ENCODE results near the gene PLD1.

The PLD1 gene

GRCh38 chr3:171760477-171760876, 49.8 kb downstream of the PLD1 start:
- TF ChIP-seq POLR2AphosphoS5 (IDR thresholded peaks at IDR 0.05; ENCODE audit: low read depth) (no peak), CTCF (IDR thresholded peaks at IDR 0.05; ENCODE audit: insufficient read depth, low read length) (no peak), REST (IDR thresholded peaks at IDR 0.05; ENCODE audit: insufficient replicate concordance, low read depth) (no peak), GABPA (IDR thresholded peaks at IDR 0.05; ENCODE audit: low read depth) (no peak), SPI1 (IDR thresholded peaks at IDR 0.05; ENCODE audit: borderline replicate concordance, low read depth) (no peak)
- Histone ChIP-seq H3K4me3 (replicated peaks; ENCODE audit: insufficient read depth, low read length) (no peak overlapping the region), H3K27me3 (ENCODE audit: insufficient read depth, poor library complexity, severe bottlenecking) (no peaks in the 10 kb centered on the region), H3K27ac (replicated peaks) (no peak overlapping the region)
- no peak for DNase-seq (ENCODE audit: low read depth in 1 of 2, low spot score in 1 of 2)

- Histone ChIP-seq H3K27me3 (ENCODE audit: insufficient read depth, poor library complexity, severe bottlenecking) (no peaks in the 10 kb centered on the region), H3K27ac (replicated peaks) (no peak overlapping the region), H3K4me3 (replicated peaks; ENCODE audit: insufficient read depth, low read length) (no peak overlapping the region)
- DNase-seq (ENCODE audit: low read depth in 1 of 2, low spot score in 1 of 2): no peak
- TF ChIP-seq REST (IDR thresholded peaks at IDR 0.05; ENCODE audit: insufficient replicate concordance, low read depth) (no peak), GABPA (IDR thresholded peaks at IDR 0.05; ENCODE audit: low read depth) (no peak), CTCF (IDR thresholded peaks at IDR 0.05; ENCODE audit: insufficient read depth, low read length) (no peak)
Measured at GRCh38 chr3:171758109-171758508, 52.2 kb downstream of the PLD1 start.

GRCh38 chr3:171757361-171758034, 52.8 kb downstream of the PLD1 start:
- Histone ChIP-seq H3K27ac (replicated peaks) (no peak overlapping the region), H3K4me3 (replicated peaks; ENCODE audit: insufficient read depth, low read length) (no peak overlapping the region), H3K27me3 (ENCODE audit: insufficient read depth, poor library complexity, severe bottlenecking) (no peaks in the 10 kb centered on the region)
- no peak for DNase-seq (ENCODE audit: low read depth in 1 of 2, low spot score in 1 of 2)
- TF ChIP-seq CTCF (IDR thresholded peaks at IDR 0.05; ENCODE audit: insufficient read depth, low read length): no peak
- no peak for TF ChIP-seq SPI1 (IDR thresholded peaks at IDR 0.05; ENCODE audit: borderline replicate concordance, low read depth)
- no peak for TF ChIP-seq REST (IDR thresholded peaks at IDR 0.05; ENCODE audit: insufficient replicate concordance, low read depth)
- no peak for TF ChIP-seq POLR2AphosphoS5 (IDR thresholded peaks at IDR 0.05; ENCODE audit: low read depth)
- TF ChIP-seq GABPA (IDR thresholded peaks at IDR 0.05; ENCODE audit: low read depth): no peak

Measured in HL-60 (cell line).